Endodermal cell (in vitro differentiated cells): ENCODE results near the gene NCAM2. TPM values are rescaled to one million over a fixed set of nuclear protein-coding genes. Genes with fewer than 3 reads are reported as not detected.

Experiments
- DNase-seq: peaks from one replicate; pipeline ENCODE4 v3.0.0-alpha.2; 2017
- H3K27ac ChIP-seq: 2 replicates; pipeline ENCODE4 v1.5.1; 2013; ENCODE audit warnings: mild to moderate bottlenecking, low read depth, low read length, moderate library complexity
- H3K27me3 ChIP-seq: 2 replicates; pipeline ENCODE4 v1.6.1; 2013; ENCODE audit warnings: mild to moderate bottlenecking, low read length, moderate library complexity; ENCODE audit not compliant: insufficient read depth, control insufficient read depth, poor library complexity, severe bottlenecking
- H3K36me3 ChIP-seq: 2 replicates; pipeline ENCODE4 v1.7.0; 2013; ENCODE audit warnings: mild to moderate bottlenecking, low read length, moderate library complexity; ENCODE audit not compliant: control insufficient read depth, insufficient read depth
- H3K4me1 ChIP-seq: one replicate; pipeline ENCODE4 v1.7.0; 2013; ENCODE audit warnings: low read length; ENCODE audit not compliant: control insufficient read depth, insufficient read depth
- H3K4me3 ChIP-seq: 2 replicates; pipeline ENCODE4 v1.5.1; 2013; ENCODE audit warnings: mild to moderate bottlenecking, low read length, moderate library complexity
- H3K9ac ChIP-seq: 2 replicates; pipeline ENCODE4 v1.6.1; 2013; ENCODE audit warnings: mild to moderate bottlenecking, low read length, moderate library complexity; ENCODE audit not compliant: poor library complexity, severe bottlenecking; ENCODE audit errors: extremely low read depth
- H3K9me3 ChIP-seq: 2 replicates; pipeline ENCODE4 v1.6.1; 2013; ENCODE audit warnings: mild to moderate bottlenecking, low read length, moderate library complexity; ENCODE audit not compliant: control insufficient read depth
- H3K27ac Mint-ChIP-seq: 2 replicates; pipeline ENCODE4 v1.8.0; 2020; ENCODE audit warnings: mixed read lengths
- H3K27me3 Mint-ChIP-seq: 2 replicates; pipeline ENCODE4 v1.8.0; 2021; ENCODE audit warnings: mild to moderate bottlenecking, mixed read lengths; ENCODE audit not compliant: insufficient read depth
- H3K36me3 Mint-ChIP-seq: 2 replicates; pipeline ENCODE4 v1.8.0; 2020; ENCODE audit warnings: low read depth, mixed read lengths
- H3K4me1 Mint-ChIP-seq: 2 replicates; pipeline ENCODE4 v1.8.0; 2020; ENCODE audit warnings: mixed read lengths
- H3K4me3 Mint-ChIP-seq: 2 replicates; pipeline ENCODE4 v1.8.0; 2020; ENCODE audit warnings: mild to moderate bottlenecking, moderate library complexity, mixed read lengths
- H3K9me3 Mint-ChIP-seq: 2 replicates; pipeline ENCODE4 v1.8.0; 2020; ENCODE audit warnings: mild to moderate bottlenecking, mixed read lengths
- WGBS, 2 experiments: methylation state at CpG; one replicate each; pipeline versions ENCODE4 v1.1.5 to v1.1.7; 2013; ENCODE audit warnings: missing lambda C conversion rate in 2 of 2, mixed read lengths in 1 of 2; ENCODE audit not compliant: insufficient coverage in 1 of 2, insufficient read length in 1 of 2; 5-methylcytosine and 5-hydroxymethylcytosine counted together
- total RNA-seq, 2 donors: library from RNA; stranded (reverse); fragmentation: NEBNext Ultra II Directional in 1 of 2; extraction: Animal tissue kit (Norgen Biotek cat#: 25700) in 1 of 2; gene quantifications; 2 replicates in 1 of 2; 3 replicates in 1 of 2; pipeline ENCODE4 v1.2.1, GENCODE V29; 2021
- TF ChIP-seq, protein P1 (sequence below): fragments of 200-600 bp; sonication (generic); conservative IDR thresholded peaks from 2 replicates; pipeline ENCODE4 v1.5.0; 2021; ENCODE audit warnings: antibody characterized with exemption, mild to moderate bottlenecking

The NCAM2 gene
- total RNA-seq, 2 donors from 2014 or later = 0.46 to 0.69 TPM

DNA sequence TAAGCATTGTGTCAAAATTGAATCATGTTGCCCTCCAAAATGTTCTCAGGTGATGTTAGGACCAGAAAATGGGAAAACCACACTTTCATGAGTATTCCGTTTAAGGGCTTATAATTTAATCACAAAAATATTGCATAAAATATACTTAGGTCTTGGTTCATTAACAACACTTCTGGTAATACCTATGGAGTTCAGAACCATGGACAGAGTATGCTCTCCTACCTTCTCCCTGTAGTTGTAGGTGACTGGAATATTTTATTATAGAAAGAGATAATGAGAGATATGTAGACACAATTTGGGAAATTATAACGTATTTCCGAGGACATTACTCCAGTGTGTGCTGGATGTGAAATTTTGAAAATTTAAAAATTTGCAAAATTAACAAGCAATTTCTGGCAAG, 232.5 kb downstream of the NCAM2 start:
- no peak overlapping the region for H3K4me3 Mint-ChIP-seq
- H3K27me3 ChIP-seq = no peaks in the 10 kb centered on the region
- no peaks in the 10 kb centered on the region for H3K36me3 Mint-ChIP-seq
- H3K27ac Mint-ChIP-seq = no peak overlapping the region
- WGBS, 2 experiments = 44 to 77% methylated on average over 2 to 3 of the region's 3 CpGs
- no peaks in the 10 kb centered on the region for H3K4me1 Mint-ChIP-seq
- TF ChIP-seq, protein P1, sequence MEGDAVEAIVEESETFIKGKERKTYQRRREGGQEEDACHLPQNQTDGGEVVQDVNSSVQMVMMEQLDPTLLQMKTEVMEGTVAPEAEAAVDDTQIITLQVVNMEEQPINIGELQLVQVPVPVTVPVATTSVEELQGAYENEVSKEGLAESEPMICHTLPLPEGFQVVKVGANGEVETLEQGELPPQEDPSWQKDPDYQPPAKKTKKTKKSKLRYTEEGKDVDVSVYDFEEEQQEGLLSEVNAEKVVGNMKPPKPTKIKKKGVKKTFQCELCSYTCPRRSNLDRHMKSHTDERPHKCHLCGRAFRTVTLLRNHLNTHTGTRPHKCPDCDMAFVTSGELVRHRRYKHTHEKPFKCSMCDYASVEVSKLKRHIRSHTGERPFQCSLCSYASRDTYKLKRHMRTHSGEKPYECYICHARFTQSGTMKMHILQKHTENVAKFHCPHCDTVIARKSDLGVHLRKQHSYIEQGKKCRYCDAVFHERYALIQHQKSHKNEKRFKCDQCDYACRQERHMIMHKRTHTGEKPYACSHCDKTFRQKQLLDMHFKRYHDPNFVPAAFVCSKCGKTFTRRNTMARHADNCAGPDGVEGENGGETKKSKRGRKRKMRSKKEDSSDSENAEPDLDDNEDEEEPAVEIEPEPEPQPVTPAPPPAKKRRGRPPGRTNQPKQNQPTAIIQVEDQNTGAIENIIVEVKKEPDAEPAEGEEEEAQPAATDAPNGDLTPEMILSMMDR = no peak
- H3K9ac ChIP-seq = no peak overlapping the region
- no peaks in the 10 kb centered on the region for H3K9me3 ChIP-seq
- H3K4me1 ChIP-seq = no peaks in the 10 kb centered on the region
- H3K27ac ChIP-seq = no peak overlapping the region
- H3K4me3 ChIP-seq = no peak overlapping the region
- H3K9me3 Mint-ChIP-seq = no peaks in the 10 kb centered on the region
- H3K27me3 Mint-ChIP-seq = no peaks in the 10 kb centered on the region
- DNase-seq = no peak
- no peaks in the 10 kb centered on the region for H3K36me3 ChIP-seq

DNA sequence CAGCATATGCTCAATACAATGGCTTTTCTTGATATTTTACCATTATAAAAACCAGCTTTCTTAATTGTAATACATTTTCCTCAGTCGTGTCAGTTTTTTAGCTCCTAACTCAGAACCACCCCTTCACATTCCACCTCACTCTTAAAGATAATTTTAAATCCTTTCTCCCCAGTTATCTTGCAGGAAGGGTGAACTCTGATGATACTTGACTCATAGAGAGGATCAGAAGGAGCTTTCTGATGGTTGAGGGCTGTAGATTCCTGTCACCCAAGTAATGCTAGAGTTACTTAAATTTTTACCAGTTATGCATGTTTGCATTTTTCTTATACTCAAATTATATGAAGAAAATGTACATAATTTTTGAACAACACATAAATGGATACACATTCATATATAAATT, 233.7 kb downstream of the NCAM2 start:
- H3K9me3 Mint-ChIP-seq = no peaks in the 10 kb centered on the region
- H3K36me3 ChIP-seq = no peaks in the 10 kb centered on the region
- H3K4me1 ChIP-seq = no peaks in the 10 kb centered on the region
- 38 to 56% methylated on average over 1 of the region's 1 CpG for WGBS, 2 experiments
- no peak overlapping the region for H3K27ac Mint-ChIP-seq
- H3K27ac ChIP-seq = no peak overlapping the region
- H3K27me3 ChIP-seq = no peaks in the 10 kb centered on the region
- H3K36me3 Mint-ChIP-seq = no peaks in the 10 kb centered on the region
- no peaks in the 10 kb centered on the region for H3K4me1 Mint-ChIP-seq
- TF ChIP-seq, protein P1 = no peak
- no peak for DNase-seq
- H3K27me3 Mint-ChIP-seq = no peaks in the 10 kb centered on the region
- H3K4me3 ChIP-seq = no peak overlapping the region
- H3K9me3 ChIP-seq = no peaks in the 10 kb centered on the region
- H3K9ac ChIP-seq = no peak overlapping the region
- H3K4me3 Mint-ChIP-seq = no peak overlapping the region

DNA sequence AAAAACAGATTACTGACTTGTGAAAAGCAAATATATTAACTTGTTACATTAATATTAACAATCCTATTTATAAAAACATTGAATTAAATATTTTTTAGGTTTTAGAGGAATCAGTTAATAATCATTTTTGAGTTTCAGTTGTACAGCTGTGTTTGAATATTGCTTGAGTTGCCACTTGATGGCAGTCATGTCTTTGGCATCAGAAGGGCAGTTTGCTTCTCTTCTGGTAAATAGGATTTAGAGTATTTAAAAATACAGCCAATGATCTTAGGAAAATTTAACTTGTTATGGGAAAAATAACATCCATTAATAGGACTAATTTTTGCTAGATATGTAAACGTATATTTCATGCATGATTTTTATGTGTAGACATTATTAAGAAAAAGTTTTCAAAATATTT, 234.1 kb downstream of the NCAM2 start:
- no peak overlapping the region for H3K27ac ChIP-seq
- H3K9ac ChIP-seq = no peak overlapping the region
- Mint-ChIP-seq H3K4me3 (no peak overlapping the region), H3K27ac (no peak overlapping the region), H3K36me3 (no peaks in the 10 kb centered on the region), H3K27me3 (no peaks in the 10 kb centered on the region), H3K4me1 (no peaks in the 10 kb centered on the region), H3K9me3 (no peaks in the 10 kb centered on the region)
- TF ChIP-seq, protein P1 = peak; percentile 77
- DNase-seq = no peak
- H3K36me3 ChIP-seq = no peaks in the 10 kb centered on the region
- no peaks in the 10 kb centered on the region for H3K27me3 ChIP-seq
- H3K9me3 ChIP-seq = no peaks in the 10 kb centered on the region
- WGBS, 2 experiments = no CpG with 5 or more reads among the region's 1 CpG
- H3K4me3 ChIP-seq = no peak overlapping the region
- H3K4me1 ChIP-seq = no peaks in the 10 kb centered on the region
